ENCODE data around the gene THSD7A. TPM values are rescaled to one million over a fixed set of nuclear protein-coding genes. Genes with fewer than 3 reads are reported as not detected.

THSD7A gene
- total RNA-seq, 2 donors from 2014 or later: 1.6 to 6.1 TPM

- no peak overlapping the region for H3K27ac ChIP-seq
- no peaks in the 10 kb centered on the region for H3K36me3 ChIP-seq
- DNase-seq (ENCODE audit: low spot score): no peak
- no peaks in the 10 kb centered on the region for H3K4me1 ChIP-seq (ENCODE audit: control insufficient read depth in 1 of 2, low read depth in 2 of 2)
- no peaks in the 10 kb centered on the region for H3K9me3 ChIP-seq
- no peak overlapping the region for H3K4me3 ChIP-seq
- ATAC-seq (ENCODE audit: insufficient number of reproducible peaks, low FRiP score, low read depth): no peak
- no peak for TF ChIP-seq CTCF (IDR thresholded peaks at IDR 0.05)
- H3K27me3 ChIP-seq (replicated peaks; ENCODE audit: insufficient read depth): no peaks in the 10 kb centered on the region
Observed at GRCh38 chr7:11430841-11431240, 401.2 kb downstream of the THSD7A start.

GRCh38 chr7:11430112-11430511, 401.9 kb downstream of the THSD7A start:
- Histone ChIP-seq H3K27me3 (replicated peaks; ENCODE audit: insufficient read depth) (no peaks in the 10 kb centered on the region), H3K4me1 (ENCODE audit: control insufficient read depth in 1 of 2, low read depth in 2 of 2) (no peaks in the 10 kb centered on the region), H3K4me3 (no peak overlapping the region), H3K36me3 (no peaks in the 10 kb centered on the region), H3K9me3 (no peaks in the 10 kb centered on the region), H3K27ac (no peak overlapping the region)
- ATAC-seq (ENCODE audit: insufficient number of reproducible peaks, low FRiP score, low read depth) (no peak), DNase-seq (ENCODE audit: low spot score) (no peak)
- no peak for TF ChIP-seq CTCF (IDR thresholded peaks at IDR 0.05)

- no peaks in the 10 kb centered on the region for H3K36me3 ChIP-seq
- H3K27ac ChIP-seq: no peak overlapping the region
- no peak overlapping the region for H3K4me3 ChIP-seq
- DNase-seq (ENCODE audit: low spot score) (no peak), ATAC-seq (ENCODE audit: insufficient number of reproducible peaks, low FRiP score, low read depth) (no peak)
- TF ChIP-seq CTCF (IDR thresholded peaks at IDR 0.05): no peak
- no peaks in the 10 kb centered on the region for H3K27me3 ChIP-seq (replicated peaks; ENCODE audit: insufficient read depth)
- no peaks in the 10 kb centered on the region for H3K9me3 ChIP-seq
- H3K4me1 ChIP-seq (ENCODE audit: control insufficient read depth in 1 of 2, low read depth in 2 of 2): no peaks in the 10 kb centered on the region
Observed at GRCh38 chr7:11428877-11429581, 403.0 kb downstream of the THSD7A start.

DNA sequence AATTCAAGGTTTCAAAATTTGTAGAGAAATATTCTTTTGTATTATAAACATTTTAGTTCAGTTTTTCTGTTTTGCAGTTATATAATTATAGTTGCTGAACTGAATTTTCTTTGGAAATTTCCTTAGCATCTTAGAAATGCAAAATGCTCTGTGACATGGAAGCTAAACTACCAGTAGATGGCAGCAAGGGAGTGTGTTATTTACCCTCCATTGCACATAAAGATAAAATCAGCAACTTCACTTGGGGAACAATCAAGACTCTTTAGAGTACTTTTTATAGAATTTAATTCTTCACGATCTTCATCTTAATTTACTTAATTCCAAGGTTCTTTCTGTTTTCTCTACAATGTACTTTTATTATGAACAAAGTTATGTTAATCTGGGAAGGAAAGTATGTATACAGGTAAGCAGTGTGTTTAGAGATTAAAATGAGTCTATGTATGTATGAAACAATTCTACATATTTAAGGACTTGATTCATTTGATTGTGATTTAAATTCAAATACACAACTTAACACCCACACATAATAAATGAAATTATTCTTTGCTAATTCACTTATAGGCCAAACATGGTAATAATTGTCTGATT, 404.2 kb downstream of the THSD7A start:
- no peaks in the 10 kb centered on the region for H3K36me3 ChIP-seq
- TF ChIP-seq CTCF (IDR thresholded peaks at IDR 0.05): peak; percentile 41
- no peak for ATAC-seq (ENCODE audit: insufficient number of reproducible peaks, low FRiP score, low read depth)
- no peak for DNase-seq (ENCODE audit: low spot score)
- no peaks in the 10 kb centered on the region for H3K4me1 ChIP-seq (ENCODE audit: control insufficient read depth in 1 of 2, low read depth in 2 of 2)
- H3K27me3 ChIP-seq (replicated peaks; ENCODE audit: insufficient read depth): no peaks in the 10 kb centered on the region
- no peaks in the 10 kb centered on the region for H3K9me3 ChIP-seq
- no peak overlapping the region for H3K27ac ChIP-seq
- no peak overlapping the region for H3K4me3 ChIP-seq

- ATAC-seq (ENCODE audit: insufficient number of reproducible peaks, low FRiP score, low read depth) (no peak), DNase-seq (ENCODE audit: low spot score) (no peak)
- no peak overlapping the region for H3K4me3 ChIP-seq
- H3K36me3 ChIP-seq: no peaks in the 10 kb centered on the region
- no peak overlapping the region for H3K27ac ChIP-seq
- no peaks in the 10 kb centered on the region for H3K27me3 ChIP-seq (replicated peaks; ENCODE audit: insufficient read depth)
- no peaks in the 10 kb centered on the region for H3K4me1 ChIP-seq (ENCODE audit: control insufficient read depth in 1 of 2, low read depth in 2 of 2)
- no peaks in the 10 kb centered on the region for H3K9me3 ChIP-seq
- no peak for TF ChIP-seq CTCF (IDR thresholded peaks at IDR 0.05)
Observed at GRCh38 chr7:11424006-11424405, 408.0 kb downstream of the THSD7A start.

Data from thoracic aorta (tissue), 2 donors.